ENCODE results near the gene GDPD2. TPM values are rescaled to one million over a fixed set of nuclear protein-coding genes. Genes with fewer than 3 reads are reported as not detected.

Gene GDPD2
- total and polyA plus RNA-seq, 2 donors (not counting 3 experiments of a cell fraction or from before 2014, with no cell fraction given), result 0.08 to 0.29 TPM

DNA sequence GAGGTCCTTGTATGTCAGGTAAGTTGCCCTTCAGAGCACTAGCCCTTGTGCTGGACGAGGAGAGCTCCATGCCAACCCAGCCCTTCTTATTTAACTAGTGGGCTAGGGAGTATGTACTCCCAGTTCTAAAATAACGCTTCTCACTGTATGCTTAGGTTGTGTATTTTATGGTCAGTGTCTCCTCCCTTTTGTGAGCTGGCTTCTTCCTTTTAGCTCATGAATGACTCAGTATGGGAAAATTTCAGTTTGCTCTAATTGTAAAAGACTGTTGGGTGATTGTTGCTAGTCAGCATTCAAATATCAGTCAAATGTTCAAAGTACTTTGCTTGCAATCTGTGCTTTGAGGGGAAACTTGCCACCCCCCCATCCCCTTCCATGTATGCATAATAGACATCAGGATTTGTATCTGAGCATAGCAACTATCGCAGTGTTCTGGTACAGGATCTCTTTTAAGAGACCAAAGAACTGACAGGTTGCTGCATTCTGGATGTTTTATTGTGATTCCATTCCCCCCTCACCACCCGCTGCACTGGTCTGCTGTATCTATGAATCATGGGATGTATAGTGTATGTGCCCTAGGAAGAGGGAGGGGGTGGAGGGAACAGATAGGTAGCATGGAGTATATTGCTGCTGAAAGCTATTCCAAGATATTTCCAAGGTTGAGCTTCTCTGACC lies 56.3 kb downstream of the GDPD2 start:
- no peaks in the 10 kb centered on the region for H4K20me1 ChIP-seq (replicated peaks; ENCODE audit: control insufficient read depth, extremely low read depth, insufficient read depth, low read length)
- H3K27ac ChIP-seq (ENCODE audit: insufficient read depth, low read depth, low read length), result peak overlapping the region; percentile 47
- peaks cover 40% of the 10 kb centered on the region for H3K4me1 ChIP-seq (ENCODE audit: control insufficient read depth, extremely low read depth, insufficient read depth, low read length)
- intact Hi-C loops (cut with micrococcal nuclease), result no loop called here
- no peaks in the 10 kb centered on the region for H3K9me3 ChIP-seq (replicated peaks; ENCODE audit: control insufficient read depth, insufficient read depth, low read length)
- peak; percentile 43 for TF ChIP-seq FOS (IDR thresholded peaks at IDR 0.05; ENCODE audit: borderline replicate concordance, insufficient read depth, low read length)
- no peak for TF ChIP-seq POLR2A (IDR thresholded peaks at IDR 0.05; ENCODE audit: low read depth, low read length)
- no peaks in the 10 kb centered on the region for H3K9me1 ChIP-seq (replicated peaks; ENCODE audit: control insufficient read depth, extremely low read depth, insufficient read depth, low read length)
- dilution Hi-C loops (cut with MboI; ENCODE audit: extremely low pct_ligation_motif_present, low sequenced_read_pairs), result no loop called here
- H2AFZ ChIP-seq (ENCODE audit: low read depth, low read length), result peak overlapping the region; percentile 27
- H3K4me2 ChIP-seq (ENCODE audit: insufficient read depth, low read length), result no peak overlapping the region
- no TSS peak for BruUV-seq (replicated peaks)
- no peak overlapping the region for H3K4me3 ChIP-seq (replicated peaks in 1 of 3; ENCODE audit: insufficient read depth in 1 of 3, low read depth in 1 of 3, low read length in 3 of 3)
- H3K79me2 ChIP-seq (ENCODE audit: control insufficient read depth, insufficient read depth, low read length), result no peaks in the 10 kb centered on the region
- POLR2A ChIA-PET, result no interaction called here
- DNase-seq (ENCODE audit: low read depth, low spot score) (peak; percentile 39), FAIRE-seq (no peak)
- CTCF ChIA-PET, result interaction anchor here (1.1 to 2.0 kb wide), 3 partner anchors 16 to 75 kb away, joined by 3 to 7 read pairs (median 5); no protein-coding TSS in a partner anchor
- H3K27me3 ChIP-seq (ENCODE audit: control insufficient read depth in 2 of 2, insufficient read depth in 2 of 2, low read length in 2 of 2), result no peaks in the 10 kb centered on the region
- H3K9ac ChIP-seq (replicated peaks; ENCODE audit: extremely low read depth, insufficient read depth, low read length), result no peak overlapping the region
- H3K36me3 ChIP-seq (ENCODE audit: control insufficient read depth in 2 of 2, extremely low read depth in 1 of 2, insufficient read depth in 2 of 2, low read length in 2 of 2), result no peaks in the 10 kb centered on the region

DNA sequence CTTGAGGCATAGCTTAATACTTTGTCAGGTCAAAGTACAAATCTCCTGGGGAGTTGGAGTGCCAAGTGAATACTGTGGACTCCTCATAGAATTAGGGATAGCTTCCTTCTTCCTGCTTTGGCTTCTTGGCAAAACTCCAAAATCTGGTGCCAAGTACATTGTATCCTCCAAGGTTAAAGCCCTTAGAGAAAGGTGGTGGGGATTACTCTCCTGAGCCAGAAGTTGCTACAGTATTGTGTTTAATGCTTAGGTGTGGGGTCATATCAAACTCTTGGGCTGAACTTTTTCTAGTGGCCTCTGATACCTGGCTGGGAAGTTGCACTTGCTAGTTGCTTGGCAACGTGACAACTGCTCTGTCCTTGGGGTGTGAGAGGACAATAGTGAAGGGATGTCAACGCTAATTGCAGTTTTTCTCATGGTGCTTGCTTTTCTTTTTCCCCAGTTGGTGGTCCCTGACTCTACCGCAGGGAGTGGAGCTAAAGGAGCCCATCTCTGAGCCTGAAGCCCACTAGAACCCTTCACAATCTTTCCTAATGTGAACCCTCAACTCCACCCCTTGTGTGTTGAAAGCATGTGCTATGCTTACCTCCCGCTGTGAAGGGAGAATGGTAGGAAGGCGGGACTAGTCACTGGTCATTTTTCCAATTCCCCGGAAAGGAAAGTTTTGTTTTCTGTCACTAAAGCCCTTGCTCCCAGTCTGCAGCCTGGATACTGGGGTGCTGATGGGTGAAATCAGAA lies 57.0 kb downstream of the GDPD2 start:
- Histone ChIP-seq H3K4me3 (replicated peaks in 1 of 3; ENCODE audit: insufficient read depth in 1 of 3, low read depth in 1 of 3, low read length in 3 of 3) (no peak overlapping the region), H3K36me3 (ENCODE audit: control insufficient read depth in 2 of 2, extremely low read depth in 1 of 2, insufficient read depth in 2 of 2, low read length in 2 of 2) (no peaks in the 10 kb centered on the region), H3K27ac (ENCODE audit: insufficient read depth, low read depth, low read length) (no peak overlapping the region), H3K9me3 (replicated peaks; ENCODE audit: control insufficient read depth, insufficient read depth, low read length) (no peaks in the 10 kb centered on the region), H3K4me2 (ENCODE audit: insufficient read depth, low read length) (no peak overlapping the region), H3K4me1 (ENCODE audit: control insufficient read depth, extremely low read depth, insufficient read depth, low read length) (peaks cover 40% of the 10 kb centered on the region), H3K9ac (replicated peaks; ENCODE audit: extremely low read depth, insufficient read depth, low read length) (no peak overlapping the region), H3K79me2 (ENCODE audit: control insufficient read depth, insufficient read depth, low read length) (no peaks in the 10 kb centered on the region), H2AFZ (ENCODE audit: low read depth, low read length) (no peak overlapping the region), H3K27me3 (ENCODE audit: control insufficient read depth in 2 of 2, insufficient read depth in 2 of 2, low read length in 2 of 2) (no peaks in the 10 kb centered on the region), H4K20me1 (replicated peaks; ENCODE audit: control insufficient read depth, extremely low read depth, insufficient read depth, low read length) (no peaks in the 10 kb centered on the region), H3K9me1 (replicated peaks; ENCODE audit: control insufficient read depth, extremely low read depth, insufficient read depth, low read length) (no peaks in the 10 kb centered on the region)
- ChIA-PET CTCF (interaction anchor here (1.1 to 2.0 kb wide), 5 partner anchors 17 to 74 kb away, joined by 3 to 7 read pairs (median 4); no protein-coding TSS in a partner anchor), POLR2A (no interaction called here)
- intact Hi-C loops (cut with micrococcal nuclease), result no loop called here
- FAIRE-seq (no peak), DNase-seq (ENCODE audit: low read depth, low spot score) (peak; percentile 8)
- dilution Hi-C loops (cut with MboI; ENCODE audit: extremely low pct_ligation_motif_present, low sequenced_read_pairs), result no loop called here
- BruUV-seq (replicated peaks), result no TSS peak
- no peak for TF ChIP-seq EZH2 (IDR thresholded peaks at IDR 0.05; ENCODE audit: borderline replicate concordance, low read depth, low read length, severe bottlenecking)
- TF ChIP-seq, protein P1, sequence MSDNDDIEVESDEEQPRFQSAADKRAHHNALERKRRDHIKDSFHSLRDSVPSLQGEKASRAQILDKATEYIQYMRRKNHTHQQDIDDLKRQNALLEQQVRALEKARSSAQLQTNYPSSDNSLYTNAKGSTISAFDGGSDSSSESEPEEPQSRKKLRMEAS (IDR thresholded peaks at IDR 0.05; ENCODE audit: insufficient read depth, insufficient read length), result no peak
- no peak for TF ChIP-seq POLR2A (IDR thresholded peaks at IDR 0.05; ENCODE audit: low read depth, low read length)
